Breast epithelium (tissue), 3 donors: ENCODE results near the gene PTPN22.

Experiments
- POLR2A ChIP-seq: fragments of 450-650 bp; IDR thresholded peaks from one replicate; pipeline ENCODE4 v1.6.1; 2016; ENCODE audit warnings: antibody characterized with exemption, mild to moderate bottlenecking, moderate library complexity
- POLR2AphosphoS5 ChIP-seq, 3 donors: sonication (generic); formaldehyde crosslinking; IDR thresholded peaks; one replicate each; pipeline ENCODE4 v1.6.1; 2017; ENCODE audit warnings: antibody characterized with exemption in 3 of 3
- TF ChIP-seq, protein P1 (sequence below), 3 donors: fragments of 450-650 bp; IDR thresholded peaks; one replicate each; pipeline ENCODE4 v1.5.1; 2016 to 2017; ENCODE audit warnings: antibody characterized with exemption in 3 of 3, mild to moderate bottlenecking in 3 of 3, moderate library complexity in 3 of 3

- TF ChIP-seq, protein P1, sequence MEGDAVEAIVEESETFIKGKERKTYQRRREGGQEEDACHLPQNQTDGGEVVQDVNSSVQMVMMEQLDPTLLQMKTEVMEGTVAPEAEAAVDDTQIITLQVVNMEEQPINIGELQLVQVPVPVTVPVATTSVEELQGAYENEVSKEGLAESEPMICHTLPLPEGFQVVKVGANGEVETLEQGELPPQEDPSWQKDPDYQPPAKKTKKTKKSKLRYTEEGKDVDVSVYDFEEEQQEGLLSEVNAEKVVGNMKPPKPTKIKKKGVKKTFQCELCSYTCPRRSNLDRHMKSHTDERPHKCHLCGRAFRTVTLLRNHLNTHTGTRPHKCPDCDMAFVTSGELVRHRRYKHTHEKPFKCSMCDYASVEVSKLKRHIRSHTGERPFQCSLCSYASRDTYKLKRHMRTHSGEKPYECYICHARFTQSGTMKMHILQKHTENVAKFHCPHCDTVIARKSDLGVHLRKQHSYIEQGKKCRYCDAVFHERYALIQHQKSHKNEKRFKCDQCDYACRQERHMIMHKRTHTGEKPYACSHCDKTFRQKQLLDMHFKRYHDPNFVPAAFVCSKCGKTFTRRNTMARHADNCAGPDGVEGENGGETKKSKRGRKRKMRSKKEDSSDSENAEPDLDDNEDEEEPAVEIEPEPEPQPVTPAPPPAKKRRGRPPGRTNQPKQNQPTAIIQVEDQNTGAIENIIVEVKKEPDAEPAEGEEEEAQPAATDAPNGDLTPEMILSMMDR (IDR thresholded peaks at IDR 0.05) = no peak
- TF ChIP-seq POLR2A (no peak), POLR2AphosphoS5 (IDR thresholded peaks at IDR 0.05) (no peak)
These were observed 94.0 kb downstream of the PTPN22 start for GRCh38 chr1:113777561-113777960.
